HG02798 (cell line): ENCODE measurements around the gene RAD23B.
"Not testable (repeated sequence)": the region's sequence is repeated elsewhere in the genome, so short reads cannot be mapped to it uniquely, and the experiment has no call there.

Source experiments
- ATAC-seq: cut with Tn5 transposase; IDR thresholded peaks from one replicate; pipeline ENCODE4 v1.9.1; 2021; ENCODE audit warnings: mild to moderate bottlenecking; ENCODE audit not compliant: unreplicated experiment, poor library complexity

Gene RAD23B

DNA sequence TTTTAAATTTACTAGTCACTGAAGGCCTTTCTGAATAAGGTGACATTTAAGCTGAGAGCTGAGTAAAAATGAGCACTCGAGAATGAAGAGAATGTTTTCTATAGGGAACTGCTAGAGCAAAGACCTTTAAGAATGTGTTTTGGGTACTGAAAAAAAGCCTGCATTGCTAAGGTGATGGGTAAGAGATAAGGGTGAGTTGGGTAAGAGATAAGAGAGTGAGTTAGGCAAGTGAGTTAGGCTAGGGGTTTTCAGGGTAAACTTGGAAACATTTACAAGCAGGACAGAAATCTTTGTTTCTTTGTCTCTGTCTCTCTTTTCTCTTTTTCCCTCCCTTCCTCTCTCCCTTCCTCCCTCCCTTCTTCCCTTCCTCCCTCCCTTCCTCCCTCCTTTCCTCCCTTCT, 5.6 kb downstream of the RAD23B start:
- ATAC-seq = no peak

DNA sequence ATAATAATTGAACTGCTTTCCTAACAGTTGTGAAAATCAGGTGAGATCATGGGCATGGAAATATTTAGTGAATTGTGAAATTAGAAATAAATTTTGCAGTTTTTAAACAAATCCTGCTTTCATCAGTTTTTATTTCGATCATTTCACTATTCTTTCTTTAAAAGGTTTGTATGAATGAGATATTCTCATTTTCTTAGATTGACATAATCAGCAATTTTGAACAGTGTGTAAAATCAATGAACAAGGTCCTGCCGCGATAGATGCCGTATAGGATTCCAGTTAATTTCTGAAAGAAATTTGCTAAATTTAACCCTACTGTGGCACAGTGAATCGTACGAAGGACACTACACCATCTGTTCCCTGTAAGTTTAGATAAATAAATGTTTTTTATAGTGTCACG, 7.5 kb downstream of the RAD23B start:
- ATAC-seq = no peak

DNA sequence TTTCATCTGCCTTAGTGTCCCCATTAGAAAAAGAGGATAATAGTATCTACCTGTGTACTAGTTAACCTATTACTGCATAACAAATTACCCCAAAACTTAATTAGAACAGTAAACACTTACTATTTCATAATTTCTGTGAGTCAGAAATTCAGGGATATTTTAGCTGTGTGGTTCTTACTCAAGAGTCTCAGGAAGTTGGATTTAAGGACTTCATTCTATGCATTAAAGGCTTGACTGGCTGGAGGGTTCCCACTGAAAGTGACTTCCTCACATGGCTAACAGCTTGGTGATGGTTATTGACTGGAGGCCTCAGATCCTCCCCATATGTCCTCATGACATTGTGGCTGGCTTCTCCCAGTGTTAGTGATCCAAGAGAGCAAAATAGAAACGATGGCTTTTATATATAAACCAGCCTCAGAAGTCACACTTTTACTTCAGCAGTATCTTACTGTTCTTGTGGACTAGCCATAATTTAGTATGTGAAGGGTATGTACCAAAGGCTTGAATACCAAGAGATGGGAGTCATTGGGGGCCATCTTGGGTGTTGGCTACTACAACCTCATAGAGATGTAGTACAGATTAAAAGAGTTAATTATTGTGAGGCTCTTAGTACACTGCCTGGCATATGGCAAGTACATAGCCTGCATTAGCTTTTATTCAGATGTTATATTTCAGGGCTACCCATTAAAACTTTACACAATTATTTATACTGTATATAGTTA, 9.9 kb downstream of the RAD23B start:
- ATAC-seq = no peak

GRCh38 chr9:107293543-107294085, 10.5 kb downstream of the RAD23B start:
- ATAC-seq = no peak

GRCh38 chr9:107294756-107295155, 11.7 kb downstream of the RAD23B start:
- no peak for ATAC-seq

GRCh38 chr9:107295995-107296394, 12.9 kb downstream of the RAD23B start:
- no peak for ATAC-seq

GRCh38 chr9:107296592-107296991, 13.5 kb downstream of the RAD23B start:
- not testable (repeated sequence) for ATAC-seq

GRCh38 chr9:107299437-107299836, 16.4 kb downstream of the RAD23B start:
- ATAC-seq = no peak

DNA sequence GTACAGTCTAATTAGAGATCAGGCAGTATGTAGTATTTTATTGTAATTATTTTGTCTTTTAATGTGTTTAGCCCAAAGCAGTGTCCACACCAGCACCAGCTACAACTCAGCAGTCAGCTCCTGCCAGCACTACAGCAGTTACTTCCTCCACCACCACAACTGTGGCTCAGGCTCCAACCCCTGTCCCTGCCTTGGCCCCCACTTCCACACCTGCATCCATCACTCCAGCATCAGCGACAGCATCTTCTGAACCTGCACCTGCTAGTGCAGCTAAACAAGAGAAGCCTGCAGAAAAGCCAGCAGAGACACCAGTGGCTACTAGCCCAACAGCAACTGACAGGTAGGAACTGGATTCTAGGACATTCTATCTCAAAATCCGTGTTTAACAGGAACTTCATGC, 23.2 kb downstream of the RAD23B start:
- ATAC-seq = no peak

- no peak for ATAC-seq
These were observed 24.3 kb downstream of the RAD23B start for GRCh38 chr9:107307331-107307730.

- no peak for ATAC-seq
These were observed 25.4 kb downstream of the RAD23B start for GRCh38 chr9:107308461-107308860.

GRCh38 chr9:107309271-107309670, 26.2 kb downstream of the RAD23B start:
- ATAC-seq = peak; percentile 76

DNA sequence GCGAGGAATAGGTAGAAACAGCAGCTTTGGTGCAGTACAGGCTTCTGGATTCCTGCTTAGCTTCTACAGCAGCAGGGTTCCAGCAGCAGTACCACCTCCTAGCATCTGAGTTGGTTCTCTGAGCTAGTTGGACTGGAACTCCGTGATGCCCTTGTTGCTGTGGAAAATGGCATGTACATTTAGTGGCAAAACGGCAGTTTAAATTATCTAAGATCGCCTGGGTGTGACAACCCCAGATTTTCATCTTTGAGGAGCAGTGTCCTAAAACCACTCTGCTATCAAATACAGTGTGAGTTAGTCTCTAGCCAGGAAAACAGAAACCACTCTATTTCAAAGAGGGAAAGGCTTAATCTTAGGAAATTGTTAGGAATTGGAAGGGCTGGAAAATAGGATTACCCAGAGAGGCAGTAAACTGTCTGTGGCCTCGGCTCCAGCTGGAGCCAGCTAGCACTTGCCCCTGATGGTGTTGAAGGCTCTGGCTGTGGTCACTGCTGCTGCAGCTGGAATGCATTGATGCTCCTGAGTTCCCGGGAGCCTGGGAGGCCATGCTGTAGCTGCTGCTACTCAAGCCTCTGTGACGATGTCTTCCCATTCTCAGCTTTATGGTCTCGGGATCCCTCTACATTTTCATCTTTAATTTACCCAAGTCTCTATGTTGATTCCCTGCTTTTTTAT, 29.4 kb downstream of the RAD23B start:
- no peak for ATAC-seq

DNA sequence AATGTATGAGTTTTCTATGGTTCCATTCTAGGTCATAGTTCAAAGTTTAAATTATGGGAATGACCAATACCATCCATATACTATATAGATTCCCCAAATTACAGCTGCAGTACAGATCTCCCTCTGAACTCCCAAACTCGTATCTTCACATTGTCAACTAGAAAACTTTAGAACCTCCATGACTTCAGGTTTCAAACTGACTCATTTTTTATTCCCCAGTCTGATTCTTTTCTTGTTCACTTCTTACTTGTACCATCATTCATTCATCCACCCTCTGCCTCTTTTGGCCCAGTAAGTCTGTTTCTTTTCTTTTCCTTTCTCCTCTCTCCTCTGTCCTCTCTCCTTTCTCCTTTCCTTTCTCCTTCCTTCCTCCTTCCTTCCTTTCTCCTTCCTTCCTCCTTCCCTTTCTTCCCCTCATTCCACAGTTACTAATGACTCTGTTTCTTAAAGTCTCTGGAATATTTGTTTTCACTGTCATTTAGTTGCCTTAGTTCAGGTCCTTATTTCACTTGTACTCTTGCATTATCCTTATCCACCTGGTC, 30.5 kb downstream of the RAD23B start:
- no peak for ATAC-seq

DNA sequence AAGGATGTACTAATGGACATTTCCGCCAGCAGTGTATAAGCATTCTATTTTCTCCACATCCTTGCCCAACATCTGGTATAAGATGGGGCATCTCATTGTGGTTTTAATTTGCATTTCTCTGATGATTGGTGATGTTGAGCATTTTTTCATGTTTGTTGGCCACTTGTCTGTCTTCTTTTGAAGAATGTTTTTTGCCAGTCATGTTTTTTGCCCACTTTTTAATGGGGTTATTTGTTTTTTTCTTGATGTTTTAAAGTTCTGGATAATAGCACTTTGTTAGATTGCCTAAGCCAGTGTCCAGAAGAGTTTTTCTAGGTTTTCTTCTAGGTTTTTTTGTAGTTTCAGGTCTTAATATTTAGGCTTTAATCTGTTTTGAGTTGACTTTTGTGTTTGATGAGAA, 31.7 kb downstream of the RAD23B start:
- no peak for ATAC-seq

- ATAC-seq = no peak
These were observed 33.9 kb downstream of the RAD23B start for GRCh38 chr9:107316795-107317661.

GRCh38 chr9:107322643-107323042, 39.6 kb downstream of the RAD23B start:
- ATAC-seq = no peak

- no peak for ATAC-seq
These were observed 40.9 kb downstream of the RAD23B start for GRCh38 chr9:107323836-107324585.

GRCh38 chr9:107325842-107326241, 42.8 kb downstream of the RAD23B start:
- ATAC-seq = no peak

- no peak for ATAC-seq
These were observed 45.4 kb downstream of the RAD23B start for GRCh38 chr9:107328510-107328909.
